Keratinocyte (primary cell): ENCODE results near the gene DUSP8. TPM values are rescaled to one million over a fixed set of nuclear protein-coding genes. Genes with fewer than 3 reads are reported as not detected.
A peak's percentile ranks its signal among the peaks of the same experiment; 100 is the strongest.

ENCODE experiments used
- DNase-seq: peaks from one replicate; pipeline ENCODE4 v3.0.0-alpha.2; 2011; ENCODE audit warnings: low read depth, missing footprints, low spot score
- FAIRE-seq: peaks from 2 replicates; lab custom pipeline; 2011; peaks lifted over from hg19 to GRCh38; lab: Jason Lieb, UNC
- H2AFZ ChIP-seq: 2 replicates; pipeline ENCODE4 v1.6.0; 2012; ENCODE audit warnings: low read length, control low read depth, inconsistent platforms; ENCODE audit not compliant: control insufficient read depth
- H3K27ac ChIP-seq: 2 replicates; pipeline ENCODE4 v1.5.1; 2011; ENCODE audit warnings: low read length; ENCODE audit not compliant: control insufficient read depth, insufficient read depth
- H3K27me3 ChIP-seq: 3 replicates; pipeline ENCODE4 v1.6.0; 2011; ENCODE audit warnings: low read length; ENCODE audit not compliant: control insufficient read depth, insufficient read depth; ENCODE audit errors: extremely low read depth
- H3K36me3 ChIP-seq, 2 experiments: 2 replicates in 1 of 2; 3 replicates in 1 of 2; pipeline ENCODE4 v1.5.1; 2011; ENCODE audit warnings: low read length in 2 of 2, mild to moderate bottlenecking in 1 of 2; ENCODE audit not compliant: control insufficient read depth in 2 of 2, insufficient read depth in 2 of 2; ENCODE audit errors: extremely low read depth in 1 of 2
- H3K4me1 ChIP-seq: 3 replicates; pipeline ENCODE4 v1.5.1; 2011; ENCODE audit warnings: low read length; ENCODE audit not compliant: control insufficient read depth, insufficient read depth; ENCODE audit errors: extremely low read depth
- H3K4me2 ChIP-seq: 3 replicates; pipeline ENCODE4 v1.6.0; 2011; ENCODE audit warnings: low read depth, low read length; ENCODE audit not compliant: control insufficient read depth, insufficient read depth; ENCODE audit errors: extremely low read depth
- H3K4me3 ChIP-seq, 3 experiments: fragments of 200-600 bp in 1 of 3; sonication (generic) in 1 of 3; 2 replicates in 2 of 3; 3 replicates in 1 of 3; pipeline ENCODE4 v1.5.1; 2011 to 2016; ENCODE audit warnings: low read length in 3 of 3, mild to moderate bottlenecking in 3 of 3, control low read depth in 2 of 3, inconsistent platforms in 1 of 3, low read depth in 1 of 3, mixed read lengths in 1 of 3, mixed run types in 1 of 3, moderate library complexity in 1 of 3; ENCODE audit not compliant: control insufficient read depth in 2 of 3, insufficient read depth in 2 of 3; ENCODE audit errors: extremely low read depth in 1 of 3
- H3K79me2 ChIP-seq: 2 replicates; pipeline ENCODE4 v1.6.0; 2012; ENCODE audit warnings: low read length; ENCODE audit not compliant: control insufficient read depth, insufficient read depth
- H3K9ac ChIP-seq: 3 replicates; pipeline ENCODE4 v1.6.0; 2011; ENCODE audit warnings: low read length; ENCODE audit not compliant: control insufficient read depth, insufficient read depth; ENCODE audit errors: extremely low read depth
- H3K9me1 ChIP-seq: 3 replicates; pipeline ENCODE4 v1.6.0; 2011; ENCODE audit warnings: low read length; ENCODE audit not compliant: control insufficient read depth, insufficient read depth; ENCODE audit errors: extremely low read depth
- H3K9me3 ChIP-seq: 2 replicates; pipeline ENCODE4 v1.5.1; 2012; ENCODE audit warnings: low read depth, low read length; ENCODE audit not compliant: control insufficient read depth
- H4K20me1 ChIP-seq: 3 replicates; pipeline ENCODE4 v1.6.0; 2011; ENCODE audit warnings: low read length; ENCODE audit not compliant: control insufficient read depth, insufficient read depth; ENCODE audit errors: extremely low read depth
- CTCF ChIP-seq, 3 experiments: IDR thresholded peaks in 1 of 3; conservative IDR thresholded peaks in 1 of 3; optimal IDR thresholded peaks in 1 of 3; 2 replicates in 2 of 3; 3 replicates in 1 of 3; pipeline versions ENCODE3 to v1.5.1; 2011; ENCODE audit warnings: low read length in 3 of 3, mild to moderate bottlenecking in 3 of 3, moderate library complexity in 2 of 3, control low read depth in 1 of 3, inconsistent platforms in 1 of 3; ENCODE audit not compliant: insufficient read depth in 2 of 3; ENCODE audit errors: extremely low read depth in 1 of 3
- EZH2 ChIP-seq: IDR thresholded peaks from one replicate; pipeline ENCODE4 v1.6.1; 2012; ENCODE audit warnings: inconsistent platforms, mild to moderate bottlenecking, low read length, moderate library complexity
- dilution Hi-C: fragments of 300-500 bp; cut with MboI; formaldehyde crosslinking; loops from one replicate; pipeline ENCODE4 v1.7.0; 2020; ENCODE audit warnings: low sequenced_read_pairs; ENCODE audit not compliant: extremely low pct_ligation_motif_present
- polyA plus RNA-seq, 5 experiments: library from polyadenylated mRNA; depleted of rRNA in 3 of 5; stranded (reverse) in 3 of 5; stranded (forward) in 1 of 5; unstranded in 1 of 5; fragments of >200 nt; gene quantifications; 1 replicate in 1 of 5; 2 replicates in 3 of 5; 3 replicates in 1 of 5; pipeline versions ENCODE4 v1.2.1 to v1.2.3, GENCODE V29; 2011 to 2012; ENCODE audit warnings: missing spikeins in 2 of 5, low read depth in 1 of 5, low replicate concordance in 1 of 5

Gene DUSP8
- polyA plus RNA-seq, 1 donor (not counting 4 experiments of a cell fraction or from before 2014, with no cell fraction given), result 0.58 TPM

GRCh38 chr11:1545432-1545831 lies 26.6 kb downstream of the DUSP8 start:
- dilution Hi-C loops, result no loop called here
- FAIRE-seq, result no peak

GRCh38 chr11:1544536-1544935 lies 27.5 kb downstream of the DUSP8 start:
- Histone ChIP-seq H3K9me1 (no peaks in the 10 kb centered on the region), H3K27ac (no peak overlapping the region), H3K4me2 (no peak overlapping the region), H3K9ac (no peak overlapping the region), H4K20me1 (no peaks in the 10 kb centered on the region), H3K4me3 (no peak overlapping the region), H2AFZ (no peak overlapping the region), H3K9me3 (no peaks in the 10 kb centered on the region), H3K36me3 (no peaks in the 10 kb centered on the region), H3K79me2 (no peaks in the 10 kb centered on the region), H3K4me1 (peaks cover 3% of the 10 kb centered on the region), H3K27me3 (peaks cover 57% of the 10 kb centered on the region)
- TF ChIP-seq CTCF (optimal IDR thresholded peaks at IDR 0.05 in 1 of 3, IDR thresholded peaks at IDR 0.05 in 1 of 3, conservative IDR thresholded peaks at IDR 0.05 in 1 of 3; ENCODE audit: extremely low read depth in 1 of 3, insufficient read depth in 2 of 3, low read length in 3 of 3) (no peak), EZH2 (no peak)
- dilution Hi-C loops, result no loop called here
- FAIRE-seq (no peak), DNase-seq (no peak)

More at GRCh38 chr11:1545432-1545831, 26.6 kb downstream of the DUSP8 start:
- Histone ChIP-seq H3K4me1 (peaks cover 3% of the 10 kb centered on the region), H3K79me2 (no peaks in the 10 kb centered on the region), H3K27ac (no peak overlapping the region), H3K9ac (no peak overlapping the region), H3K4me2 (no peak overlapping the region), H3K9me3 (no peaks in the 10 kb centered on the region), H3K27me3 (peaks cover 57% of the 10 kb centered on the region), H3K36me3 (no peaks in the 10 kb centered on the region), H3K4me3 (no peak overlapping the region), H3K9me1 (no peaks in the 10 kb centered on the region), H4K20me1 (no peaks in the 10 kb centered on the region), H2AFZ (no peak overlapping the region)
- peak; percentile 8 for TF ChIP-seq EZH2
- TF ChIP-seq CTCF (optimal IDR thresholded peaks at IDR 0.05 in 1 of 3, IDR thresholded peaks at IDR 0.05 in 1 of 3, conservative IDR thresholded peaks at IDR 0.05 in 1 of 3; ENCODE audit: extremely low read depth in 1 of 3, insufficient read depth in 2 of 3, low read length in 3 of 3), result no peak
- DNase-seq, result no peak
